HUES48 (cell line): ENCODE data around the gene DNAJB14.
A peak's percentile ranks its signal among the peaks of the same experiment; 100 is the strongest.

Experiments
- H3K27ac ChIP-seq: one replicate; pipeline ENCODE4 v1.7.0; 2013; ENCODE audit warnings: low read depth, low read length, inconsistent platforms
- H3K27me3 ChIP-seq: 2 replicates; pipeline ENCODE4 v1.6.1; 2013; ENCODE audit warnings: mild to moderate bottlenecking, low read length; ENCODE audit not compliant: control insufficient read depth, insufficient read depth
- H3K36me3 ChIP-seq: 2 replicates; pipeline ENCODE4 v1.6.1; 2013; ENCODE audit warnings: low read length; ENCODE audit not compliant: control insufficient read depth, insufficient read depth
- H3K4me1 ChIP-seq: 2 replicates; pipeline ENCODE4 v1.6.1; 2013; ENCODE audit warnings: mild to moderate bottlenecking, low read length; ENCODE audit not compliant: control insufficient read depth, insufficient read depth
- H3K4me3 ChIP-seq: 2 replicates; pipeline ENCODE4 v1.5.1; 2013; ENCODE audit warnings: mild to moderate bottlenecking, low read depth, low read length
- H3K9ac ChIP-seq: 2 replicates; pipeline ENCODE4 v1.6.1; 2013; ENCODE audit warnings: mild to moderate bottlenecking, low read depth, low read length, moderate library complexity
- H3K9me3 ChIP-seq: 2 replicates; pipeline ENCODE4 v1.6.1; 2013; ENCODE audit warnings: low read length; ENCODE audit not compliant: control insufficient read depth, insufficient read depth

The DNAJB14 gene

DNA sequence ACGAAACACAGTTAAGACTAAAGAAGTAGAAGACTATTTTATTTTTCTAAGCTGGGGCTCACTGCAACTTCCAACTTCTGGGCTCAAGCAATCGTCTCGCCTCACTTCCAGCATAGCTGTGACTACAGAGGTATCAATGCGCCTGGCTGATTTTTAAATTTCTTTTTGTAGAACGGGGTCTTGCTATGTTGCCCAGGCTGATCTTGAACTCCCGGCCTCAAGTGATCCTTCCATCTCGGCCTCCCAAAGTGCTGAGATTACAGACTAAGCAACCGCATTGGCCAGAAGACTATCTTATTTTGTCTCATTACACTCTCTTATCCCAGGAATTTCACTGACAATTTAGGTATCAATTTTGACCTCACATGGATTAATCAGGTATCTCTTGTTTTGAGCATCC is 53.4 kb downstream of the DNAJB14 start:
- Histone ChIP-seq H3K27ac (no peak overlapping the region), H3K9ac (no peak overlapping the region), H3K27me3 (no peaks in the 10 kb centered on the region), H3K36me3 (0 out of 2 replicates have a peak, but pooled peaks cover 6% of the 10 kb centered on the region), H3K9me3 (no peaks in the 10 kb centered on the region), H3K4me3 (peak overlapping the region; percentile 99), H3K4me1 (peaks cover 4% of the 10 kb centered on the region; the same call in 1 of the 2 replicates)

DNA sequence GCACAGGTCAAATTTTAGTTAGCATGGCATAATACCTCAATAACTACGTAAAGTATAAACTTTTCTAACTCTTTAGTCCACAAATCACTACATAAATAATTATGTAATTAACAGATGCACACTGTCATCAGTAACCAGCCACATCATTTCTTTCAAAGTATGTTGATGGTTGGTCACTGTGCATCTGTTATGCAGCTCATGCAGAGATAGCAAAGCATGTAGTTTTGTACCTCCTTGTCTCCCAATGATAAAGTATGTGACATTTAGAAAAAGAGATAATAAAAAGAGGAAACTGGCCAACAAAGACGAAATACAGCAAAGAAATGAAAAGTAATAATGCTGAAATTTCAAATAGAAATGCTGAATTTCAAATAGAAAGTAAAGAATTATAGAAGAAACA is 55.1 kb downstream of the DNAJB14 start:
- H3K9me3 ChIP-seq: no peaks in the 10 kb centered on the region
- peaks cover 11% of the 10 kb centered on the region; the same call in 1 of the 2 replicates for H3K36me3 ChIP-seq
- no peak overlapping the region for H3K27ac ChIP-seq
- H3K9ac ChIP-seq: no peak overlapping the region
- H3K4me3 ChIP-seq: no peak overlapping the region
- no peaks in the 10 kb centered on the region for H3K27me3 ChIP-seq
- H3K4me1 ChIP-seq: peaks cover 7% of the 10 kb centered on the region; the same call in 1 of the 2 replicates

DNA sequence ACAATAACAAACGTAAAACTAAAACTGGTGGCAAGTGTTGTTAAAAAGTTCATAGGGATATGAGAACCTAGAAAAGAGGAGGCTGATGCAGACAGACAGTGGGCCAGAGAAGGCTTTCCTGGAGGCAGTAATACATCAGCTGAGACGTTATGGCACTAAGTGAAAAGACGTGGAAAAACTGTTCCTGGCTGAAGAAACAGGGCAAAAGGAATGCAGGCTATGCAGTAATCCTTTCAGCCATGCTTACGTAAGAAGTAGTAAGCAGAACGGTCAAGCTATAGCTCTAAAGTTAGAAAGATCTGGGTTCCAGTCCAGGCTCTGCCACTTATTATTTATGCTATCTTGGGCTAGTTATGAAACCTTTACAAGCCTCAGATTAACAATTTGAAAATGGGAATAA is 58.6 kb downstream of the DNAJB14 start:
- Histone ChIP-seq H3K27ac (no peak overlapping the region), H3K27me3 (no peaks in the 10 kb centered on the region), H3K36me3 (peaks cover 26% of the 10 kb centered on the region), H3K4me3 (no peak overlapping the region), H3K4me1 (peaks cover 4% of the 10 kb centered on the region; the same call in 1 of the 2 replicates), H3K9ac (no peak overlapping the region), H3K9me3 (no peaks in the 10 kb centered on the region)

DNA sequence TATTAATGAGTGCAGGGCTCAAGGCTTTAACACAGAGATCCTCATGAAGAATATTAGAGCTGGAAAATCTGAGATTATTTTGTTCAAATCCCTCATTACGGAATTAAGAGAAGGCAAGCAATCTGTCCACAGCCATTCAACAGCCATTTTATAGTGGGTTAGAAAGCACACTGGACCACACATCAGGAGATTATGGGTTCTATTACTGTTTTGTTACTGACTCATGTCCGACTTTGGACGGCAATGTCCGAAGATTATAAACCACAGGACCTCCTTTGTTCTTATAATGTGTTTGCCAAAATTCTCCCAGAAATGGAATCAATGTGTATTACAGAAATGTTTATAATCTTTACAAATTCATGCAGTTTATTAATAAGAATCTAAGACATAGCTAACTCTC is 60.3 kb downstream of the DNAJB14 start:
- no peaks in the 10 kb centered on the region for H3K27me3 ChIP-seq
- H3K4me1 ChIP-seq: peaks cover 4% of the 10 kb centered on the region; the same call in 1 of the 2 replicates
- H3K36me3 ChIP-seq: peaks cover 40% of the 10 kb centered on the region
- no peak overlapping the region for H3K9ac ChIP-seq
- H3K27ac ChIP-seq: no peak overlapping the region
- H3K9me3 ChIP-seq: no peaks in the 10 kb centered on the region
- no peak overlapping the region for H3K4me3 ChIP-seq

DNA sequence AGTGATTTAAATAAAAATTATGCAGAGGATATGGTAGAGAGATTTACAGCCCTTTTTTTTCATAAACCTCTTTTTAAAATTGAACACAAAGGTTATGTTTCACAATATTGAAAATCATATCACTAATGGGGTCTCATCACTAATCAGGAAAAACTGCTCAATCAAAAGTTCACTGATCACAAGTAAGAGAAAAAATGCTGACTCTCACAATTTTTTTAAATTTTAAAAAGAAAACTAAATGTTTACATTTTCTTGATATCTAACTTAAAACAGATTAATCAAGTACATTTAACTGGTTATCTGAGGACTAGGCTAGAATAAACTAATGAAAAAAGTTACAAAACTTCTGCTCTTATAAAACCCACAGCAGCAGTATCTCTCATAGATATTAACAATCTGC is 60.7 kb downstream of the DNAJB14 start:
- Histone ChIP-seq H3K9ac (no peak overlapping the region), H3K27ac (no peak overlapping the region), H3K36me3 (peaks cover 45% of the 10 kb centered on the region), H3K9me3 (no peaks in the 10 kb centered on the region), H3K27me3 (no peaks in the 10 kb centered on the region), H3K4me3 (no peak overlapping the region), H3K4me1 (peaks cover 4% of the 10 kb centered on the region; the same call in 1 of the 2 replicates)

DNA sequence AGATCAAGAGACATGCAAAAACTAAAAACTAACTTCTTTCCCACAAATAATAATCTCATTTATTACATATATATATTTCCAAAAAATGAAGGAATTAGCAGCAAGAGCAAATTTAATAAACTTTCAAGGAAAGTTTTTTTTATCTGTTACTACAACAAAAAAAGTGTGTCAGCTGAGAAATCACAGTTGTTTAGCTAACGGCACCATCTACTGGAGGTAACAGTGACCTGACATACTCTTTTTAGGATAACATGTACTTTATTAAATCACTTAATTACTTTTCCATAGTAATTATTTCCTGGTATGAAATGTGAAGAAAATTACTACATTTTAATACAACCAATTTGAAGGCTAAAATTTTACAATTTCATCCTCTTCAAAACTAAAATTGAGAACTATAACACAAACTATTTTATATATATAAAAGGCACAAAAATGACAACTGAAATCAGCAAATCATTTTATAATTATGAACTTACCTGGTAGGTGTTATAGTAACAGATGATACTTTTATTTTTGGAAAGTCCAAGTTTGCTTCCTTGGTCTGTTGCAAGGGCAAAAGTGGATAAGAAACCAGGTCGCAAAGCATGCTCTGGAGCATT is 61.3 kb downstream of the DNAJB14 start:
- Histone ChIP-seq H3K27me3 (no peaks in the 10 kb centered on the region), H3K36me3 (peaks cover 50% of the 10 kb centered on the region), H3K27ac (no peak overlapping the region), H3K9ac (no peak overlapping the region), H3K9me3 (no peaks in the 10 kb centered on the region), H3K4me1 (peaks cover 4% of the 10 kb centered on the region; the same call in 1 of the 2 replicates), H3K4me3 (no peak overlapping the region)

DNA sequence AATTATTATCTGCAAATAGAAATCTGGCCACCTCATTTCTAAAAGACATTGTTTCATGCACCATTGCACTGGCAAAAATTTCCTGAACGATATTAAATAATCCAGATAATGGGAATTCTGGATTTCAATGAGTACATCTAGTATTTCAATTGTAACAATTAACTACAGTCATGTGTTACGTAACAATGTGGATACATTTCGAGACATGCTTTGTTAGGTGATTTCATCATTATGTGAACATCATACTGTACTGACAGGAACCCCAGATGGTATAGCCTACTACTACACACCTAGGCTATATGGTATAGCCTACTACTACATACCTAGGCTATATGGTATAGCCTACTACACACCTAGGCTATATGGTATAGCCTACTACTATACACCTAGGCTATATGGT is 67.0 kb downstream of the DNAJB14 start:
- Histone ChIP-seq H3K27me3 (no peaks in the 10 kb centered on the region), H3K9ac (no peak overlapping the region), H3K9me3 (no peaks in the 10 kb centered on the region), H3K36me3 (peaks cover 54% of the 10 kb centered on the region), H3K27ac (no peak overlapping the region), H3K4me3 (no peak overlapping the region), H3K4me1 (no peaks in the 10 kb centered on the region)

DNA sequence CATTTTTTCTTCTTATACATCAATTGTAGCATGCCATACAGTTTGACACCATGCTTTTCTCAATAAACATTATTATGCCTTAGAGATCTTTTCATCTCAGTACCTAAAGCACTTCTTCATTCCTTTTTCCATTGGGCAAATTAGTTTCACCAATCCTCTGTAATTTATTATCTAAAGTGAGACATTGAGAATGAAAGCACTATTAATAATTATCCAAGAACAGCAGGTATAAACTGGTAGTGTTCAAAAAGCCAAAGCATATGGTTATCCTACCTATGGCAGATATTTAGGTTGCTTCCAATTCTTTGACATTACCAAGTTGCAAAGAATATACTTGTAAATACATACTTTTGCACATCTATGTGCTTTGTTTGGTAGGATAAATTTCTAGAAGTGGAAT is 67.8 kb downstream of the DNAJB14 start:
- no peaks in the 10 kb centered on the region for H3K9me3 ChIP-seq
- no peaks in the 10 kb centered on the region for H3K4me1 ChIP-seq
- H3K36me3 ChIP-seq: peaks cover 47% of the 10 kb centered on the region
- no peak overlapping the region for H3K9ac ChIP-seq
- H3K4me3 ChIP-seq: no peak overlapping the region
- no peaks in the 10 kb centered on the region for H3K27me3 ChIP-seq
- H3K27ac ChIP-seq: no peak overlapping the region

DNA sequence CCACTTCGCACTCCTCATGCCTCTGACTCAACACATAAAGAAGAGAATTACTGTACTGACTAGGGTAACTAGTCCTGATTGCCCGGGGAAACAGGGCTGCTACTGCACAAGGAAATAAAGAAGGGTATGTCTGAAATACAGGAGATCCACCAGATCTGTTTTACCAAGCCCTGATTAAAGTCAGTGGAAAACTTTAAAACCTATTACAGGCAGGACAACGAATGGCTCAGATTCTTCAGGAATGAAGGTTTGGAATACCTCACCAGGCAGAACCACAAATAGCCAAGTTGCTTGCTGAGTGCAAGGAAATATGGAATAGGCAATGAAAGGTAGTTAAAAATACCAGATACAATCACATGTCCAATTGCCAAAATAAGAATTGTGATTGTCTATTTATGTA is 69.5 kb downstream of the DNAJB14 start:
- Histone ChIP-seq H3K27ac (no peak overlapping the region), H3K9ac (no peak overlapping the region)

DNA sequence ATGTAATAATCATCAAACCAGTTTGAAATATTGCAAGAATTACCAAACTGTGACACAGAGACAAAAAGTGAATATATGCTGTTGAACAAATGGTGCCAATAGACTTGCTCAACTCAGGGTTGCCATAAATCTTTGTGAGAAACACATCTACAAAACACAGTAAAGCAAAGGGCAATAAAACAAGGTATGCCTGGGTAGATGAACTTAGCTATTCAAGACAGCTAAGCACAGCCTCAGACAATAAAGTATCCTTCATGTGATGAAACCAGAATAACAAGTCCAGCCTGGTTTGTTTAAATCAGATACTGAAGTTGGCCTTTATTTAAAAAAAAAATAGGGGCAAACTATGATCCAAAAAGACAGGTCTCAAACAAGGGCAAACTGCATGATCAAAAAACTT is 71.3 kb downstream of the DNAJB14 start:
- Histone ChIP-seq H3K36me3 (peaks cover 14% of the 10 kb centered on the region; the same call in 1 of the 2 replicates), H3K9ac (no peak overlapping the region), H3K27me3 (no peaks in the 10 kb centered on the region), H3K4me3 (no peak overlapping the region), H3K27ac (no peak overlapping the region), H3K4me1 (no peaks in the 10 kb centered on the region), H3K9me3 (no peaks in the 10 kb centered on the region)

More for the DNA sequence above, 69.5 kb downstream of the DNAJB14 start:
- Histone ChIP-seq H3K4me3 (no peak overlapping the region), H3K36me3 (peaks cover 33% of the 10 kb centered on the region), H3K9me3 (no peaks in the 10 kb centered on the region), H3K27me3 (no peaks in the 10 kb centered on the region), H3K4me1 (no peaks in the 10 kb centered on the region)

DNA sequence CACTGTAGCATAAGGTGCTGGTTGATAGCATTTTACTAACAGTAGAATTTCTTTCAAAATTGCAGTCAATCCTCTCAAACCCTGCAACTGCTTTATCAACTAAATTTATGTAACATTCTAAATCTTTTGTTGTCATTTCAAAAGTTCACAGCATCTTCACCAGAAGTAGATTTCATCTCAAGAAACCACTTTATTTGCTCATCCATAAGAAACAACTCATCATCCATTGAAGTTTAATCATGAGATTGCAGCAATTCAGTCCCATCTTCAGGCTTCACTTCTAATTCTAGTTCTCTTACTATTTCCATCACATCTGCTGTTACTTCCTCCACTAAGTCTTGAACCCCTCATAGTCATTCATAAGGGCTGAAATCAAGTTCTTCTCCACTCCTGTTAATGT is 73.8 kb downstream of the DNAJB14 start:
- Histone ChIP-seq H3K27ac (no peak overlapping the region), H3K9ac (no peak overlapping the region), H3K36me3 (no peaks in the 10 kb centered on the region), H3K4me1 (peaks cover 8% of the 10 kb centered on the region), H3K9me3 (no peaks in the 10 kb centered on the region), H3K27me3 (no peaks in the 10 kb centered on the region), H3K4me3 (no peak overlapping the region)
